ENCODE results near the gene GSTM2. TPM values are rescaled to one million over a fixed set of nuclear protein-coding genes. Genes with fewer than 3 reads are reported as not detected.
"Not testable (repeated sequence)": the region's sequence is repeated elsewhere in the genome, so short reads cannot be mapped to it uniquely, and the experiment has no call there.

GSTM2 gene
- total and polyA plus RNA-seq, 7 donors, result 35.5 to 175 (median 61.8) TPM

- Histone ChIP-seq H3K27ac (peak overlapping the region; percentile 89), H3K4me1 (peaks cover 18% of the 10 kb centered on the region), H3K9me3 (no peaks in the 10 kb centered on the region), H3K4me3 (peak overlapping the region; percentile 11), H3K36me3 (ENCODE audit: insufficient read depth in 1 of 2, low read depth in 1 of 2) (peaks cover 0 to 14% of the 10 kb centered on the region in 2 donors), H3K27me3 (ENCODE audit: insufficient read depth in 3 of 3, low read length in 2 of 3) (no peaks in the 10 kb centered on the region)
- intact Hi-C loops (cut with DNase I), result no loop called here
- ATAC-seq, result peak in 1 of 4 donors; percentile 6
- DNase-seq, result no peak
- no peak for TF ChIP-seq CTCF (IDR thresholded peaks at IDR 0.05)
- WGBS, 3 donors, result 40 to 55% (median 41%) methylated on average over 3 of the region's 3 CpGs
Measured at GRCh38 chr1:109677459-109677858, 9.6 kb downstream of the GSTM2 start.

- H3K9me3 ChIP-seq; ATAC-seq; H3K36me3 ChIP-seq (ENCODE audit: insufficient read depth in 1 of 2, low read depth in 1 of 2); H3K4me3 ChIP-seq; intact Hi-C loops (cut with DNase I); H3K27ac ChIP-seq; DNase-seq; H3K27me3 ChIP-seq (ENCODE audit: insufficient read depth in 3 of 3, low read length in 2 of 3): not testable (repeated sequence)
- peaks cover 18% of the 10 kb centered on the region for H3K4me1 ChIP-seq
- 89 to 94% (median 91%) methylated on average over 2 of the region's 2 CpGs for WGBS, 3 donors
Measured at GRCh38 chr1:109678637-109679036, 10.8 kb downstream of the GSTM2 start.

- H3K4me1 ChIP-seq, result peaks cover 17% of the 10 kb centered on the region
- not testable (repeated sequence) for H3K27ac ChIP-seq; H3K36me3 ChIP-seq (ENCODE audit: insufficient read depth in 1 of 2, low read depth in 1 of 2); H3K4me3 ChIP-seq; DNase-seq; H3K27me3 ChIP-seq (ENCODE audit: insufficient read depth in 3 of 3, low read length in 2 of 3); ATAC-seq; H3K9me3 ChIP-seq
- intact Hi-C loops (cut with DNase I), result loop anchor here in 1 of 2 donors (5.0 kb wide), 1 partner anchor 42 kb away; no protein-coding TSS in a partner anchor
- WGBS, 3 donors, result 87 to 90% methylated on average over 6 of the region's 6 CpGs; no CpG with 5 or more reads in 1 of the 3 donors
Measured at GRCh38 chr1:109684777-109685176, 16.9 kb downstream of the GSTM2 start.

GRCh38 chr1:109685399-109685798 is 17.5 kb downstream of the GSTM2 start:
- peak in 3 of 4 donors; percentile 45 to 68 (median 68) for ATAC-seq
- intact Hi-C loops (cut with DNase I), result loop anchor here in 1 of 2 donors (5.0 kb wide), 1 partner anchor 43 kb away; no protein-coding TSS in a partner anchor
- H3K27ac ChIP-seq, result peak overlapping the region; percentile 91

GRCh38 chr1:109685890-109686289 is 18.0 kb downstream of the GSTM2 start:
- Histone ChIP-seq H3K27ac (peak overlapping the region; percentile 91), H3K4me1 (peaks cover 19% of the 10 kb centered on the region), H3K36me3 (ENCODE audit: insufficient read depth in 1 of 2, low read depth in 1 of 2) (peaks cover 0 to 10% of the 10 kb centered on the region in 2 donors)
- 46 to 51% methylated on average over 3 to 4 of the region's 4 CpGs; no CpG with 5 or more reads in 1 of the 3 donors for WGBS, 3 donors
- ATAC-seq; DNase-seq; H3K27me3 ChIP-seq (ENCODE audit: insufficient read depth in 3 of 3, low read length in 2 of 3); H3K4me3 ChIP-seq; H3K9me3 ChIP-seq: not testable (repeated sequence)
- intact Hi-C loops (cut with DNase I), result loop anchor here in 1 of 2 donors (5.0 kb wide), 1 partner anchor 44 kb away; no protein-coding TSS in a partner anchor

More at GRCh38 chr1:109685399-109685798, 17.5 kb downstream of the GSTM2 start:
- H3K36me3 ChIP-seq (ENCODE audit: insufficient read depth in 1 of 2, low read depth in 1 of 2); H3K4me3 ChIP-seq; H3K9me3 ChIP-seq; DNase-seq; H3K27me3 ChIP-seq (ENCODE audit: insufficient read depth in 3 of 3, low read length in 2 of 3): not testable (repeated sequence)
- WGBS, 3 donors, result 22 to 30% methylated on average over 1 of the region's 1 CpG; no CpG with 5 or more reads in 1 of the 3 donors
- H3K4me1 ChIP-seq, result peaks cover 19% of the 10 kb centered on the region

GRCh38 chr1:109687109-109687508 is 19.3 kb downstream of the GSTM2 start:
- intact Hi-C loops (cut with DNase I), result loop anchor here (1.0 to 5.0 kb wide), 2 partner anchors 44 to 45 kb away; no protein-coding TSS in a partner anchor
- peaks cover 28% of the 10 kb centered on the region for H3K4me1 ChIP-seq
- DNase-seq; H3K27me3 ChIP-seq (ENCODE audit: insufficient read depth in 3 of 3, low read length in 2 of 3); H3K9me3 ChIP-seq: not testable (repeated sequence)
- peak in 1 of 4 donors; percentile 14 for ATAC-seq
- H3K36me3 ChIP-seq (ENCODE audit: insufficient read depth in 1 of 2, low read depth in 1 of 2), result peaks cover 0 to 16% of the 10 kb centered on the region in 2 donors
- peak overlapping the region; percentile 67 for H3K4me3 ChIP-seq
- 19 to 58% (median 20%) methylated on average over 1 to 11 of the region's 11 CpGs for WGBS, 3 donors
- H3K27ac ChIP-seq, result peak overlapping the region; percentile 91

Measured in psoas muscle (tissue), 8 donors.